NCI-H1105 (cell line): ENCODE results near the gene APOL1.
"Not testable (repeated sequence)": the region's sequence is repeated elsewhere in the genome, so short reads cannot be mapped to it uniquely, and the experiment has no call there.

Experiments used
- DNase-seq: peaks from one replicate; lab custom pipeline; 2025; lab: John Stamatoyannopoulos, UW

APOL1 gene

GRCh38 chr22:36225333-36225922 lies 27.5 kb upstream of the APOL1 start:
- DNase-seq, result no peak

- no peak for DNase-seq
These were observed 26.7 kb upstream of the APOL1 start for GRCh38 chr22:36226189-36226588.

DNA sequence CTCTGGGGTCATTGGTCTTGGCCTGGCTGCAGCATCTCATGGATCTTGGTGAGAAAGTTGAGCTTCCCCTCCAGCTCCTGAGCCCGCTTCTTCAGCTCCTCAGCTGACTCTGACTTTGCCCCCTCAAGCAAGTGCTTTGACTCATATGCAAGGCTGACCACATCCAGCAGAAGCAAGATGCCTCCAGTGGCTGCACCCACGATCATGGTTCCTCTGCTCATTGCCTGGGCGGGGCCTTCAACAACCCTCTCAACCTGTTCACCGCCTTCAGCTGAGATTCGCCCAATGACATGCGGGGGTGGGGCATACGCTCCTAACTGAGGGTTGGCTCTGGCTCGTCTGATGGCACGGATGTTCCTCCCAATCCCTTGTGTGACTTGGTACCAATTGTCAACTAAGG lies 25.5 kb upstream of the APOL1 start:
- no peak for DNase-seq

DNA sequence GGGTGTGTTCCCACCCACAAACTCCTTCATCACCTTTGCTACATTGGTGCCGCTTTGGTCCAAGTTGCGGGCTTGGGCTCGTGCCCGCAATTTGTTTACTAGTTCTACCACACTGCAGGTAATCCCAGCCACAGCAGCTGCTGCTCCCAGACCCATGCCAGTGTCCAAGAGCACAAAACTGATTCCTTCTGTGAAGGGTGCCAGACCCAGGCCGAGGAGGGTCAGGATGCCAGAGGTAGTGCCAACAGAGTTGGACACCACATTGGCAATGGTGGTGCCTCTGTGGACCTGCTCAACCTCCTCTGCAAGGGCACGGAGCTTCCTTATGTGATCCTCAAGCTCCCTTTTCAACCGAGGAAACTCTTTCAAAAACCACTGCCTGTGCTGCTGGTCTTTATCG lies 25.1 kb upstream of the APOL1 start:
- no peak for DNase-seq

- DNase-seq, result not testable (repeated sequence)
These were observed 24.6 kb upstream of the APOL1 start for GRCh38 chr22:36228369-36228768.

DNA sequence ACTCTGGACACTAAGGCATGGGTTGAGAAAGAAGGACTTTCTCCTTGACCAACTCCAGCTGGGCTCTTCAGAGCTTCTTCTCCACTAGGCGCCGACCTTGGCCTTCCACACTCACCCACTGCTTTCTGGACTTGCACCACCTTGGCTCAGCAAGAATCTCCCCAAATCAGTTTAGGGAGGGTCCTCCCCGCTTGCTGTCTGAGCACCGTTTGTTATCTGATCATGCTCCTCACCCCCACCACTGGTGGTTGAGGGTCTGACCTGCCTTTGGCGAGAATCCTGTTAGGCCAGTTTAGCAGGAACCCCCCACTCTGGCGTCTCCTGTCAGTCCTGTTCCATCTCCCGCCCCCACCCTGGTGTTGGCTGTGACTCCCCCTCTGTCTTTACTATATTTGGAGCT lies 24.0 kb upstream of the APOL1 start:
- no peak for DNase-seq

DNA sequence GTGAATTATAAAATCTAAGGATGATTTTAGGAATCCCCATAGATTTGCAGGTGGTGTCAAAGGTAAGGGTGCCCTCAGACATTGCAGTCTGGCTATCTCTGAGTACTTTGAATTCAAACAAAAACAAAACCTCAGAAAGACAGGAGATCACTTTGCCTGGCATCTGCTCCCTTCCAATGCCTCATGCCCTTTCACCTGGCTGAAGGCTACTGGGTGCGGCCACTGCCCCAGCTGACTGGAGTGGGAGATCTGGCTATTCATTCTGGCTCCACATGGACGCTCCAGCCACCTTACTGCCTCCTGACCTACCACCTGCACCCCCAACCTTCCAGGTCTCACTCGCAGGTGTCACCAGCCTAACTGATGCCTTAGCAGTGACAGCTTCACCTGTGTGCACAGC lies 23.3 kb upstream of the APOL1 start:
- DNase-seq, result not testable (repeated sequence)

DNA sequence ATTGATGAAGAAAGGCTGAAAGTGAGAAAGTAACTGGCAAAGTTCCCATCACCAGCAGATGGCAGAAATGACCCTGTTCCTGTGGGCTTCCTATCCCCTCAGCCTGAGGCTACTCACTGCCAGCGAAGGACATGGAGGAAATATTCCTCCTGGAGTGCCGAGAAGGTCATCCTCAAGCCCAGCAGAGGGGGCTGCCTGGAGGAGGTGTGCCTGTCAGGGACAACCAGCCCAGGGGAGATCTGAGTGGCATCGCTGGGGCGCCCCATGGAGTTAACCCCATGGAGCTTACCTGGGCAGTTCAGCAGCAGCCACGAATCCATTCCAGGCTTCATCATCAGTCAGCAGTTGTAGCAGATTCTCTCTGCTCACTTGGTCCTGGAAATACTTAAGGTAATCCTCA lies 21.9 kb upstream of the APOL1 start:
- DNase-seq, result not testable (repeated sequence)

DNA sequence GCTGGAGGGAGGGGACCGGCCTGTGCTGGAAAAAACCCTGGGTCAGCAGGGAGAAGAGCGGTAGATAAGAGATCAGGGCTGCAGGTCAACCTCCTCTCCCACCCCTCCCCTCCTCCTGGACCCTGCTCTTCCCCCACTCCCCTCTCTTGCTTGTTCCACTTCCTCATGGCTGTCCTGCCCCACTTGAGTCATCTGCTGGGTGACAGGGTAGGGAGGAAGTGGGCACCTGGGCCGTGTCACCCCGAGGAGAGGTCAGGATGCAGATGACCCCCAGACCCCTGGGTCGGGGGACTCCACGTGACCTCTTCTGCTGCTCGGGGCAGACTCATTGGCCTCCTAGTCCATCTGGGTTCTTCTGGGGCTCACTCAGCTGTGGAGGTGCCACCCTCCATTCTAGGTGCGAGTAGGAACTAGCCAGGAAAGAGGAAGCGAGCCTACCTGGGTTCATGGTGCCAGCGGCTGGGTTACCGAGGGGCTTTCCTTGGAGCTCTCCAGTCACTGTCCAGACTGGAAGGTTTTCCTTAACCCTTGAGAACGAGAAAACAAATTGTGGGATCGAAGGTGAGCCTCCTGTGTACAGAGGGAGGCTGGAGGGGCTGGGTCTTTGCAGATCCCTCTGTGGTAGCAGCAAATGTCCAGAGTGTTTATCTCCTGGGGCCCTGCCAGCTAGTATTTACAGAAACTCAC lies 20.1 kb upstream of the APOL1 start:
- DNase-seq, result no peak

- no peak for DNase-seq
These were observed 19.1 kb upstream of the APOL1 start for GRCh38 chr22:36233796-36234195.

DNA sequence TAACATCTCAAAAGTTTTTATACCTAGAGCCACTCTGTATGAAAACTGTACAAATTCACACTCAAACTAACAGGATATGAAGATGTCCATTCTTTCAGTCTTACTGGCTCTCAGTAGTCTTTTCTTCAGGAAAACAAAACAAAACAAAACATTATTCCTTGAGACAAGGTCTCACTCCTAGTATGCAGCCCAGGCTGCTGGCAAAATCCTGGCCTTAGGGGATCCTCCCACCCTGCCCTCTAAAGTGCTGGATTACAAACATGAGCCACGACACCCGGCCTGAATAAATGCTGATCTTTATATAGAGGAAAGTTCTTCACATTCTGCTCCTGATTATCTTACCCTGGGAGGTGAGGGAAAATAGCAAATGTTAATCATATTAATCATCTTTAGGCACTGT lies 18.7 kb upstream of the APOL1 start:
- no peak for DNase-seq

DNA sequence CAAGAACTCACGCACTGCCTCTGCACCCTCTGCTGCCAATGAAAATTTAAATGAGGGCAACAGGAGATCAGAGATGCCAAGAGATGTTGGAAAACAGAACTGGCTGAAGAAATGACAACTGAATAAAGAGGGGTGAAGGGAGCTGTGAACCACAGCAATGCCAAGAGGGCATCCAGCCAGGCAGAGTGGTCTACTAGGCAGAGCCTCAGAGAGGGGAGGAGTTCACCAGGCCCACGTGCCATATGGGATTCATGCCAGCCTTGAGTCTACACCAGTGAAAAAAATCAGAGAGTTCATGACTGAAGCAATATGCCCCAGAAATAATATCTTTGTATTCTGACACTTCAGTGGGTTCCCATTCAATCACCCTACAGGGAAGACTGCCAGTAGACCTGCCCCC lies 18.0 kb upstream of the APOL1 start:
- no peak for DNase-seq

- no peak for DNase-seq
These were observed 17.3 kb upstream of the APOL1 start for GRCh38 chr22:36235585-36235984.

- no peak for DNase-seq
These were observed 16.3 kb upstream of the APOL1 start for GRCh38 chr22:36236388-36237319.

DNA sequence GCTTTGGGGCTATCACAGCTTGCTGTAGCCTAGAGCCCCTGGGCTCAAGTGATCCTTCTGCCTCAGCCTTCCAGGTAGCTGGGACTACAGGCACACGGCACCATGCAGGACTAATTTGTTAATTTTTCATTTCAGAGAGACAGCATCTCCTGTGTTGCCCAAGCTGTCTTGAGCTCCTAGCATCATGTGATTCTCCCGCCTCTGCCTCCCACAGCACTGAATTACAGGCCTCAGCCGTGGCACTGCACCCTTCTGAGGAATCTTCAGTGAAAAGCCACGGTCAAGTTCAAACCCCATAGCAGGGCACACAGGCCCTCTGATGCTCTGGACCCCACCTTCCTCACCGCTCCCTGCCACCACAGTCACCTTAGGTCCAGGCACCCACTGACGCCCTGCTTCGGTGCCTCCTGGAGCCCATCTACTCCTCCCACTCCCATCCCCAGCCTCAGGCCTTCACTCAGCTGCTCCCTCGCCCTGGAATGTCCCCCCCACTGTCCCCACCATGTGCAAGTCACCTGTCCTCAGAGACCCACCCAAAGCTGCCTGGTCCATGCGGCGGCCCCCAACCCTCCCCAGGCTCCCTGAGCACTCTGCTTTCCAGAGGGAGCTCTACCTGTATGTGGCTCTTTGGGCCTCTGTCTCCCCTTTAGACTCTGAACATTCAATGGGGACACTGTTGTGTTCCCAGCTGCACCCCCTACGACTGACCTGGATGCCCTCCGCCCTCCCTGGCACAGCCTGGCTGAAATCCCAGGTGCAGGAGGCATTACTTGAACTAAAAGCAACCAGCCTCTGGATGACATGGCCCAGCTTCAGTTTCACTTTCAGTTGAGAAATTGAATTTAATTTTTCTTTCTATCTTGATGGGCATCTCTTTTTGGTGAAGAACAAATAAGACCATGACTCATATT lies 15.2 kb upstream of the APOL1 start:
- peak; percentile 8 for DNase-seq

DNA sequence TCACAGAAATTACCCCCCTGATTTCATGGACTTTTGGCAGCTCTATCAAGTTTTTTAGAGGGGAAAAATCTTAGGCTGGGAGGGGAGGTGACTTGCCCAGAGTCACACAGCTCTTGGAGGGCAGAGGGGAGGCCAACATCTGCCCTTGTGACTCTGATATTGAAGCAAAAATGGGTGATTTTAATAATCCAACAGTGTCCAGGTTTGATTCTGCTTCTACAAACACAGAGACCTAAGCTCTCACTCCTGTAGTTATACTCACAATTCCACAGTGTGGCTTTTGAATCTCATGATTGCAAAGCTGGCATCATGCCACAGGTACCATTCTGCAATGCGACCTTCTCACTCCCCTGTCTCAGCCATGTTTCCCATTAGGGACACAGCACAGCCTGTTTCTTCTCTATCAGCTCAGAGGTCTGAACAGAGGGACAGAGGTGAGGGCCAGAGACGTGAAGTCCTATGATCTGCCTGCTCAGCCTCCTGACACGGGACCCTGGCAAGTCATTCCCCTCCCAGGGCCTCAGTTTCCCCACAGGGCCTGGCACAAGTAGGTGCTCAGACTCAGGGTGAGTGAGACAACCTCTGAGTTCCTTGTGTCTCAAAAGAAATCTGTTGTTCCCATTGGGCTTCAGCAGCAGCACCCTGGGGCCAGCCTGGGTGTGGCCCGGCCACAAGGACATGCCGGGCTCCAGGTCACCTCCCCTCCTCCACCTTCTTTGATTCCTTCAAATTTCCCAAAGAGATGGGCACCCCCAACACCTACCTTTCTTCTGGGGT lies 14.4 kb upstream of the APOL1 start:
- peak; percentile 45 for DNase-seq

GRCh38 chr22:36239150-36239400 lies 13.9 kb upstream of the APOL1 start:
- no peak for DNase-seq

- peak; percentile 89 for DNase-seq
These were observed 13.3 kb upstream of the APOL1 start, which contains the start of gene APOL2 for GRCh38 chr22:36239401-36240171. APOL2 (minus strand) TSS chr22:36239527; CDS start chr22:36233162, 6,365 bp downstream.

DNA sequence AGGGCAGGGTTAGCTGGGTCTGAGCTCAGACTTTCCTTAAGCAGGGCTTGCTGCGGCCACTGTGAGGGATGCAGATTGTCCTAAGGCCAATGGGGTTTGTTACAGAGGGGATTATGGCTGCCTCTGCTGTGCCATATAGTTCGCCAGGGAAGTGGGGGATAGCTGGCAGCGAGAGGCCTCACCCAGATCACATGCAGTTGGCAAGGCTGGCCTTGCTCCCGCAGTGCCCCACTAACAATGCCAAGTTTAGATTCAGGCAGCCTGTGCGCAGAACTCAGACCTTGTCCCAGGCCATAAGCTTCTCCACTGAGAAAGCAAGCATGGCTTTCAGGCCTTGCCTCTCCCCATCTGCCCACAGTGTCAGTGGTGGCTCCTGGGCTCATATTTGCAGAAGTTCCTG lies 8.9 kb upstream of the APOL1 start:
- no peak for DNase-seq
